SK-N-SH (cell line): Measurements from ENCODE around the gene PCDHGB4. TPM values are rescaled to one million over a fixed set of nuclear protein-coding genes. Genes with fewer than 3 reads are reported as not detected.

Experiments
- CTCF ChIA-PET: fragments of 300-600, 350-600 bp; formaldehyde crosslinking; extraction: SDS; loops from one replicate; lab custom pipeline; 2021; lab: Yijun Ruan, JAX
- POLR2A ChIA-PET: fragments of 350-600 bp; sonication (Branson Sonifier 250); formaldehyde crosslinking; extraction: SDS; loops from one replicate; lab custom pipeline; 2020; ENCODE audit warnings: antibody characterized with exemption, inconsistent platforms; lab: Yijun Ruan, JAX
- DNase-seq: peaks from one replicate; pipeline ENCODE4 v3.0.0; 2012
- H2AFZ ChIP-seq: fragments of 200-600 bp; sonication (generic); 2 replicates; pipeline ENCODE4 v1.8.1; 2016; ENCODE audit warnings: antibody characterized with exemption, mild to moderate bottlenecking, low read depth
- H3F3A ChIP-seq: fragments of 200-600 bp; sonication (generic); replicated peaks from 2 replicates; pipeline ENCODE3; 2016; ENCODE audit warnings: antibody characterized with exemption, mild to moderate bottlenecking; ENCODE audit not compliant: insufficient read depth
- H3K27ac ChIP-seq, 2 experiments: fragments of 200-500 bp in 1 of 2; fragments of 200-600 bp in 1 of 2; sonication (Bioruptor generic) in 1 of 2; sonication (generic), shearing (Covaris generic) in 1 of 2; 2 replicates each; pipeline versions ENCODE4 v1.5.1 to v1.6.1; 2014 to 2016; ENCODE audit warnings: low read depth in 2 of 2, inconsistent platforms in 1 of 2, low read length in 1 of 2, mild to moderate bottlenecking in 1 of 2, mixed read lengths in 1 of 2
- H3K27me3 ChIP-seq: fragments of 200-600 bp; sonication (generic), shearing (Covaris generic); 2 replicates; pipeline ENCODE4 v1.6.1; 2016; ENCODE audit warnings: mixed run types; ENCODE audit not compliant: insufficient read depth
- H3K36me3 ChIP-seq, 2 experiments: fragments of 200-500 bp in 1 of 2; fragments of 200-600 bp in 1 of 2; sonication (Bioruptor generic) in 1 of 2; sonication (generic) in 1 of 2; replicated peaks in 1 of 2; 2 replicates each; pipeline versions ENCODE3 to v1.5.1; 2014 to 2016; ENCODE audit warnings: low read length in 1 of 2, mild to moderate bottlenecking in 1 of 2; ENCODE audit not compliant: insufficient read depth in 2 of 2, control insufficient read depth in 1 of 2
- H3K4me1 ChIP-seq, 2 experiments: fragments of 200-500 bp in 1 of 2; fragments of 200-600 bp in 1 of 2; sonication (Bioruptor generic) in 1 of 2; sonication (generic), shearing (Covaris generic) in 1 of 2; 2 replicates each; pipeline versions ENCODE4 v1.5.1 to v1.6.1; 2014 to 2016; ENCODE audit warnings: low read depth in 1 of 2, low read length in 1 of 2, mixed run types in 1 of 2; ENCODE audit not compliant: insufficient read depth in 2 of 2, control insufficient read depth in 1 of 2
- H3K4me2 ChIP-seq: fragments of 200-600 bp; sonication (generic), shearing (Covaris generic); 2 replicates; pipeline ENCODE4 v1.6.1; 2017; ENCODE audit warnings: mixed run types
- H3K4me3 ChIP-seq, 2 experiments: fragments of 200-500 bp in 1 of 2; fragments of 200-600 bp in 1 of 2; sonication (Bioruptor generic) in 1 of 2; sonication (generic), shearing (Covaris generic) in 1 of 2; 2 replicates each; pipeline versions ENCODE4 v1.5.1 to v1.8.1; 2014 to 2016; ENCODE audit warnings: low read depth in 2 of 2, inconsistent platforms in 1 of 2, low read length in 1 of 2, mild to moderate bottlenecking in 1 of 2, mixed read lengths in 1 of 2, moderate library complexity in 1 of 2
- H3K79me2 ChIP-seq: fragments of 200-600 bp; sonication (generic); 2 replicates; pipeline ENCODE4 v1.8.1; 2017; ENCODE audit warnings: mild to moderate bottlenecking; ENCODE audit not compliant: insufficient read depth
- H3K9ac ChIP-seq: fragments of 200-600 bp; sonication (generic); 2 replicates; pipeline ENCODE4 v1.6.1; 2017; ENCODE audit warnings: mixed run types
- H3K9me2 ChIP-seq: fragments of 200-600 bp; sonication (generic); 2 replicates; pipeline ENCODE4 v1.6.1; 2017; ENCODE audit warnings: mixed run types
- H3K9me3 ChIP-seq: fragments of 200-600 bp; sonication (generic); 2 replicates; pipeline ENCODE4 v1.6.1; 2017; ENCODE audit warnings: mixed run types, mild to moderate bottlenecking, moderate library complexity
- H4K20me1 ChIP-seq: fragments of 200-600 bp; sonication (generic); 2 replicates; pipeline ENCODE4 v1.6.1; 2017; ENCODE audit warnings: mild to moderate bottlenecking, mixed run types; ENCODE audit not compliant: insufficient read depth
- CTCF ChIP-seq: fragments of 200-600 bp; sonication (generic); IDR thresholded peaks from 2 replicates; pipeline ENCODE4 v1.6.1; 2017; ENCODE audit warnings: antibody characterized with exemption, mild to moderate bottlenecking, moderate library complexity
- ELF1 ChIP-seq: IDR thresholded peaks from 2 replicates; pipeline ENCODE4 v1.4.0; 2012
- EZH2phosphoT487 ChIP-seq: fragments of 200-600 bp; sonication (generic); IDR thresholded peaks from 2 replicates; pipeline ENCODE4 v1.6.1; 2017; ENCODE audit warnings: low read depth, mixed run types, mild to moderate bottlenecking, antibody characterized with exemption, moderate library complexity, borderline replicate concordance
- FOSL2 ChIP-seq: IDR thresholded peaks from 2 replicates; pipeline ENCODE4 v1.4.0; 2012; ENCODE audit warnings: low read depth, mild to moderate bottlenecking, moderate library complexity, borderline replicate concordance
- FOXJ3 ChIP-seq: sonication (generic); formaldehyde crosslinking; IDR thresholded peaks from 2 replicates; pipeline ENCODE4 v1.5.1; 2020; ENCODE audit warnings: mild to moderate bottlenecking, missing genetic modification reagents
- FOXM1 ChIP-seq: IDR thresholded peaks from 2 replicates; pipeline ENCODE4 v1.4.0; 2012; ENCODE audit warnings: low read depth, mild to moderate bottlenecking
- GATA2 ChIP-seq: sonication (generic); formaldehyde crosslinking; IDR thresholded peaks from 2 replicates; pipeline ENCODE4 v1.5.0; 2020; ENCODE audit warnings: mild to moderate bottlenecking, missing genetic modification reagents
- JUND ChIP-seq: IDR thresholded peaks from 2 replicates; pipeline ENCODE4 v1.4.0; 2012
- MEF2A ChIP-seq: IDR thresholded peaks from 2 replicates; pipeline ENCODE4 v1.4.0; 2012; ENCODE audit warnings: low read depth, borderline replicate concordance
- NFIC ChIP-seq: IDR thresholded peaks from 2 replicates; pipeline ENCODE4 v1.4.0; 2012; ENCODE audit warnings: borderline replicate concordance
- NRF1 ChIP-seq: IDR thresholded peaks from 2 replicates; pipeline ENCODE4 v1.6.1; 2012; ENCODE audit warnings: low read depth, mild to moderate bottlenecking, low read length
- RAD21 ChIP-seq: IDR thresholded peaks from 2 replicates; pipeline ENCODE4 v1.6.1; 2012; ENCODE audit warnings: mild to moderate bottlenecking, low read length
- SIN3A ChIP-seq: IDR thresholded peaks from 2 replicates; pipeline ENCODE4 v1.6.1; 2012; ENCODE audit warnings: low read depth, mild to moderate bottlenecking, low read length, moderate library complexity, borderline replicate concordance
- SMC3 ChIP-seq: IDR thresholded peaks from 2 replicates; pipeline ENCODE4 v1.6.1; 2012; ENCODE audit warnings: low read depth, low read length, improper control_type of control experiment
- TAF1 ChIP-seq: IDR thresholded peaks from 2 replicates; pipeline ENCODE4 v1.6.1; 2012; ENCODE audit warnings: low read depth, mild to moderate bottlenecking, low read length, moderate library complexity, borderline replicate concordance
- TEAD4 ChIP-seq: IDR thresholded peaks from 2 replicates; pipeline ENCODE4 v1.4.0; 2012; ENCODE audit warnings: mild to moderate bottlenecking, borderline replicate concordance; ENCODE audit not compliant: insufficient read depth
- WGBS: methylation state at CpG from one replicate; pipeline ENCODE4 v1.1.6; 2017; ENCODE audit warnings: low lambda C conversion rate; 5-methylcytosine and 5-hydroxymethylcytosine counted together
- polyA plus RNA-seq, 3 experiments: library from polyadenylated mRNA; depleted of rRNA; stranded (reverse); fragments of >200 nt; gene quantifications; 2 replicates each; pipeline ENCODE4 v1.2.3, GENCODE V29; 2012
- TF ChIP-seq, protein P1 (sequence below): IDR thresholded peaks from 2 replicates; pipeline ENCODE4; 2012
- TF ChIP-seq, protein P2 (sequence below): fragments of 150-350 bp; IDR thresholded peaks from 2 replicates; pipeline ENCODE4 v1.6.1; 2016; ENCODE audit warnings: mild to moderate bottlenecking, low read depth, low read length
- TF ChIP-seq, protein P3 (sequence below): IDR thresholded peaks from 2 replicates; pipeline ENCODE4 v1.4.0; 2012; ENCODE audit warnings: low read depth
- TF ChIP-seq, protein P4 (sequence below): fragments of 150-350 bp; IDR thresholded peaks from 2 replicates; pipeline ENCODE4 v1.6.1; 2017; ENCODE audit warnings: antibody characterized with exemption, low read length, low read depth, borderline replicate concordance

The PCDHGB4 gene
- polyA plus RNA-seq, 1 of the 3 experiments (the other 2 are of a cell fraction) = 0.64 TPM

DNA sequence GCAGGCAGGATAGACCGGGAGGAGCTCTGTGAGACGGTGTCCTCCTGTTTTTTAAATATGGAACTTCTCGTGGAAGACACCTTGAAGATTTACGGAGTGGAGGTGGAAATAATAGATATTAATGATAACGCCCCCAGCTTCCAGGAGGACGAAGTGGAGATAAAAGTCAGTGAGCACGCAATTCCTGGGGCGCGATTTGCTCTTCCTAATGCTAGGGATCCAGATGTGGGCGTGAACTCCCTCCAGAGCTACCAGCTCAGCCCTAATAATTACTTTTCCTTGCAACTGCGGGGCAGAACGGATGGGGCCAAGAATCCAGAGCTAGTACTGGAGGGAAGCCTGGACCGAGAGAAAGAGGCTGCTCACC, 34.0 kb downstream of the PCDHGB4 start:
- H3K4me2 ChIP-seq = no peak overlapping the region
- H3K79me2 ChIP-seq = peaks cover 23% of the 10 kb centered on the region
- H3F3A ChIP-seq = peaks cover 4% of the 10 kb centered on the region
- POLR2A ChIA-PET = no interaction called here
- H3K36me3 ChIP-seq = peaks cover 3 to 60% of the 10 kb centered on the region in 2 experiments
- no peak overlapping the region for H3K27ac ChIP-seq
- WGBS = 86% methylated on average over 13 of the region's 13 CpGs
- H3K9ac ChIP-seq = no peak overlapping the region
- H3K4me1 ChIP-seq = no peaks in the 10 kb centered on the region; a peak in 1 of 4 replicates
- TF ChIP-seq EZH2phosphoT487 (no peak), GATA2 (CRISPR knock-in tag) (no peak), RAD21 (no peak), SIN3A (no peak), TEAD4 (no peak), MEF2A (no peak), SMC3 (no peak), FOXM1 (no peak), FOXJ3 (no peak), TAF1 (no peak), JUND (no peak), CTCF (no peak), NRF1 (no peak), FOSL2 (no peak), NFIC (no peak), ELF1 (no peak)
- TF ChIP-seq, protein P1, sequence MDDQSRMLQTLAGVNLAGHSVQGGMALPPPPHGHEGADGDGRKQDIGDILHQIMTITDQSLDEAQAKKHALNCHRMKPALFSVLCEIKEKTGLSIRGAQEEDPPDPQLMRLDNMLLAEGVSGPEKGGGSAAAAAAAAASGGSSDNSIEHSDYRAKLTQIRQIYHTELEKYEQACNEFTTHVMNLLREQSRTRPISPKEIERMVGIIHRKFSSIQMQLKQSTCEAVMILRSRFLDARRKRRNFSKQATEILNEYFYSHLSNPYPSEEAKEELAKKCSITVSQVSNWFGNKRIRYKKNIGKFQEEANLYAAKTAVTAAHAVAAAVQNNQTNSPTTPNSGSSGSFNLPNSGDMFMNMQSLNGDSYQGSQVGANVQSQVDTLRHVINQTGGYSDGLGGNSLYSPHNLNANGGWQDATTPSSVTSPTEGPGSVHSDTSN = no peak
- TF ChIP-seq, protein P2, sequence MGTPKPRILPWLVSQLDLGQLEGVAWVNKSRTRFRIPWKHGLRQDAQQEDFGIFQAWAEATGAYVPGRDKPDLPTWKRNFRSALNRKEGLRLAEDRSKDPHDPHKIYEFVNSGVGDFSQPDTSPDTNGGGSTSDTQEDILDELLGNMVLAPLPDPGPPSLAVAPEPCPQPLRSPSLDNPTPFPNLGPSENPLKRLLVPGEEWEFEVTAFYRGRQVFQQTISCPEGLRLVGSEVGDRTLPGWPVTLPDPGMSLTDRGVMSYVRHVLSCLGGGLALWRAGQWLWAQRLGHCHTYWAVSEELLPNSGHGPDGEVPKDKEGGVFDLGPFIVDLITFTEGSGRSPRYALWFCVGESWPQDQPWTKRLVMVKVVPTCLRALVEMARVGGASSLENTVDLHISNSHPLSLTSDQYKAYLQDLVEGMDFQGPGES = no peak
- TF ChIP-seq, protein P3, sequence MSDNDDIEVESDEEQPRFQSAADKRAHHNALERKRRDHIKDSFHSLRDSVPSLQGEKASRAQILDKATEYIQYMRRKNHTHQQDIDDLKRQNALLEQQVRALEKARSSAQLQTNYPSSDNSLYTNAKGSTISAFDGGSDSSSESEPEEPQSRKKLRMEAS = no peak
- TF ChIP-seq, protein P4, sequence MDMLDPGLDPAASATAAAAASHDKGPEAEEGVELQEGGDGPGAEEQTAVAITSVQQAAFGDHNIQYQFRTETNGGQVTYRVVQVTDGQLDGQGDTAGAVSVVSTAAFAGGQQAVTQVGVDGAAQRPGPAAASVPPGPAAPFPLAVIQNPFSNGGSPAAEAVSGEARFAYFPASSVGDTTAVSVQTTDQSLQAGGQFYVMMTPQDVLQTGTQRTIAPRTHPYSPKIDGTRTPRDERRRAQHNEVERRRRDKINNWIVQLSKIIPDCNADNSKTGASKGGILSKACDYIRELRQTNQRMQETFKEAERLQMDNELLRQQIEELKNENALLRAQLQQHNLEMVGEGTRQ = no peak
- TF ChIP-seq, all 33 proteins: peak for 0
- no peak overlapping the region for H2AFZ ChIP-seq
- no peaks in the 10 kb centered on the region for H3K27me3 ChIP-seq
- H3K4me3 ChIP-seq = peak overlapping the region in 1 of 2 experiments; percentile 17; a peak in 1 of 4 replicates
- CTCF ChIA-PET = interaction anchor here (0.9 to 2.7 kb wide), 5 partner anchors 102 to 198 kb away, joined by 3 to 10 read pairs (median 7); partner anchors contain the start of gene PCDHB14
- peaks cover 23% of the 10 kb centered on the region for H3K9me3 ChIP-seq
- H3K9me2 ChIP-seq = no peaks in the 10 kb centered on the region
- no peaks in the 10 kb centered on the region for H4K20me1 ChIP-seq
- no peak for DNase-seq
